GM21529 (cell line): ENCODE data around the gene SNF8.

Experiments
- ATAC-seq: cut with Tn5 transposase; IDR thresholded peaks from one replicate; pipeline ENCODE4 v1.9.1; 2021; ENCODE audit not compliant: unreplicated experiment

SNF8 gene

GRCh38 chr17:48893646-48894508 lies 50.8 kb downstream of the SNF8 start:
- ATAC-seq = no peak

DNA sequence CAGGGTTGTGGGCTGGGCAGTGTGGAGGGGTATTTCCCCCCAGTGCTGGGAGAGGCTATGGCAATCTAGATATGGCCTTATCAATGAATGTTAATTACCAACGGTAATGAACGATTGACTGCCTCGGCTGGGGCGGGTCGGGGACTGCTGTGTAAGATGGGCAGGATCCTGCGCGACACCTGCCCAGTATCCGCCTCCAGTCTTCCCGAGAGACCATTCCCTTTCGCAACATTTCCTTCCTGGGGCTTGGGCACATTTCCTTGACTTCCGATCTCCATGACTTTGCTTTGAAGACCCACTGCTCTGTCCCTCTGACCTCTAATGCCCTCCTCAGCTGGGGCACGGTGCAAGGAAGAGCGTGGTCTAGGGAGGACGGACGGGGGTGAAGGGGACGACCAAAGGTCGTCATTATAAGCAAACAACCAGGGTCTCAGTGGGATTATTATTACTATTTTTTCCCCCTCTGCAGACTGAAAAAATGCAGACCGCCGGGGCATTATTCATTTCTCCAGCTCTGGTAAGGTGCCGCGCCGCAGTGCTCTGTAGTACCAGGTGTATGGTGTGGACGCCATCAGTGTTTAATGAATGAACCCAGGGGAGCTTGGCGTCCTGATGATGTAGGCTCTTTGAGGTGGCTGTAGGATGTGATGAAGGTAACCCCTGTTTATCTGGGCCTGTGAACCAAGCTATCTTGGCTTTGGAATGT lies 51.5 kb downstream of the SNF8 start:
- no peak for ATAC-seq

GRCh38 chr17:48890086-48890485 lies 54.6 kb downstream of the SNF8 start:
- ATAC-seq = no peak

DNA sequence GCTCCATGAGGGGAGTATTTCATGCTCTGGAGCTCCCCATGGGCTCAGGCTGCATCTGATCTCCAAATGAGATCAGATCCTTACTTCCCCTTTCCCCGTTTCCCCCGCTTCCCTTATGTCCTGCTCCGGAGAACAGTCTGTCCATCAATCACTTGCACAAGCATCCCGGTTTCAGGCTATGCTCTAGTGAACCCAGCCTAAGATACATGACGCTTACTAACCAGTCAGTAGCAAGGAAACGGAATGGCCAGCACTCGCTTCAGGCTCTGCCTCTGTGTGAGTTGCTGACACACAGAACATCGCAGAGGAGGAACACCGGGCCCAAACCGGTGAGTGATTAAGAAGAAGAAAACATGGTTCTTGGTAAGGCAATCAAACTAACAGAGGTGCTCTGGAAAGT lies 61.5 kb downstream of the SNF8 start:
- ATAC-seq = no peak

DNA sequence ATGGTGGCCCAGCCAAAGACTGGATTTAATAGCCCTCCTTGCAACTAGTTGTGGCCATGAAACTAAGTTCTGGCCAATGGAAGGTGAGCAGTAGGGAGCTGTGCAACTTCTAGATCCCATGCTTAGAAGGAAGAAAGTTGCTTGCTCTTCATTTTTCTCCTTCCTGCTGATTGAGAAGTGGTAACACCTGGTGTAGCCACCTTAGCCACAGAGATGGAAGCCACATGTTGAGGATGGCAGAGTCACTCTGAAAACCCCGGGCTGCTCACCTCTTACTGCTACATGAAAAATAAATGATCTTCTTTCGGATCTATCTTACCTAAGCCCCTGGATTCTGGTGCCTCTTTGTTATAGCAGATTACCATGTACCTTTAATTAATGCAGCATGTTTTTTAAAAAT lies 62.4 kb downstream of the SNF8 start:
- no peak for ATAC-seq
